AG10803 (cell line): Measurements from ENCODE around the gene VPS37D.

Experiments
- DNase-seq: peaks from one replicate; pipeline ENCODE4 v3.0.0; 2010; ENCODE audit warnings: low read depth
- H3K4me3 ChIP-seq: 2 replicates; pipeline ENCODE4 v1.5.1; 2011; ENCODE audit warnings: mild to moderate bottlenecking, low read length, control low read depth
- TF ChIP-seq, protein P1 (sequence below): conservative IDR thresholded peaks from 2 replicates; pipeline ENCODE4 v1.5.1; 2011; ENCODE audit warnings: mild to moderate bottlenecking, low read length, control low read depth, inconsistent platforms

VPS37D gene

DNA sequence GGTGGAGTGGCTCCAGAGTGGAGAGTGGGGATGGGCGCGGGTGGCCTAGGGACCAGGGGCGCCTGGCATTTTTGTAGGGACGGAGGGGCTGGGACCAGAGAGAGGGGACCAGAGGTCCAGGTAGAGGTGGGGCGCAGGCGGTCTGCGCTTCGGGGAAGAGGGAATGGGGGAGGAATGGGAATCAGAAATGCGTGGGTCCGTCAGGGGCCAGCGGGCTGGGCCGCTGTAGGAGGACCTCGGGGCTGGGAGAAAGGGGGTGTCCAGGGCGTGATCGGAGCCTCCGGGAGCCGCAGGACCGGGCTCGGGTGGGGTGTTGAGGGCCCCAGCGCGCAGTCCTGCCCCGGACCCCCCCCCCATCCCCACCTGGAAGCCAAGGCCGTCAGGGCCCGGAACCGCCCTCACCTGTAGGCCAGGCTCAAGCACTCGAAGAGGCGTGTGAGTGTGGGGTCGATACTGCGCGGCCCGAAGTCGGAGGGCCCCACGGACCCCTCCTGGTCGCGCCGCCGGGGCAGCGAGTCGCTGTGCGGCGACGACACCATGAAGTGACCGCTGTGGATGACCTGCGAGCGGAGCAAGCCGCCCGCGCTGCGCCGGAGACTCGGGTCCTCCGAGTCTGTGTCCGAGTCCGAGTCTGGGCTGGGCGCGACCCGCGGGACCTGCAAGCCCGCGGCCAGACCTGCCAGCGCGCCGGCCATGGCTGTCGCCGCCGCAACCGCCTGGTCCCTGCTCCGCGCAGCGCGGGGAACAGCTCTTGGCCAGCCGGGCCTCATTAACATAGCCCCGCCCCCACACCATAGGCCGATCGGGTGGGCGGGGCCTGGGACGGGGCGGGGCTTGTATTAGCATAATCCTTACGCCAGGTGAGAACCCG, 43.6 kb upstream of the VPS37D start, which contains the start of gene MLXIPL:
TSS of gene MLXIPL (minus strand) at position 725 of the 871 bp plus-strand sequence. CDS start at position 695, 30 bp downstream.
- DNase-seq, result peak; percentile 20
- no peak within 1 kb of the TSS; the same call in 1 of the 2 replicates for H3K4me3 ChIP-seq
- TF ChIP-seq, protein P1, sequence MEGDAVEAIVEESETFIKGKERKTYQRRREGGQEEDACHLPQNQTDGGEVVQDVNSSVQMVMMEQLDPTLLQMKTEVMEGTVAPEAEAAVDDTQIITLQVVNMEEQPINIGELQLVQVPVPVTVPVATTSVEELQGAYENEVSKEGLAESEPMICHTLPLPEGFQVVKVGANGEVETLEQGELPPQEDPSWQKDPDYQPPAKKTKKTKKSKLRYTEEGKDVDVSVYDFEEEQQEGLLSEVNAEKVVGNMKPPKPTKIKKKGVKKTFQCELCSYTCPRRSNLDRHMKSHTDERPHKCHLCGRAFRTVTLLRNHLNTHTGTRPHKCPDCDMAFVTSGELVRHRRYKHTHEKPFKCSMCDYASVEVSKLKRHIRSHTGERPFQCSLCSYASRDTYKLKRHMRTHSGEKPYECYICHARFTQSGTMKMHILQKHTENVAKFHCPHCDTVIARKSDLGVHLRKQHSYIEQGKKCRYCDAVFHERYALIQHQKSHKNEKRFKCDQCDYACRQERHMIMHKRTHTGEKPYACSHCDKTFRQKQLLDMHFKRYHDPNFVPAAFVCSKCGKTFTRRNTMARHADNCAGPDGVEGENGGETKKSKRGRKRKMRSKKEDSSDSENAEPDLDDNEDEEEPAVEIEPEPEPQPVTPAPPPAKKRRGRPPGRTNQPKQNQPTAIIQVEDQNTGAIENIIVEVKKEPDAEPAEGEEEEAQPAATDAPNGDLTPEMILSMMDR, result no peak

DNA sequence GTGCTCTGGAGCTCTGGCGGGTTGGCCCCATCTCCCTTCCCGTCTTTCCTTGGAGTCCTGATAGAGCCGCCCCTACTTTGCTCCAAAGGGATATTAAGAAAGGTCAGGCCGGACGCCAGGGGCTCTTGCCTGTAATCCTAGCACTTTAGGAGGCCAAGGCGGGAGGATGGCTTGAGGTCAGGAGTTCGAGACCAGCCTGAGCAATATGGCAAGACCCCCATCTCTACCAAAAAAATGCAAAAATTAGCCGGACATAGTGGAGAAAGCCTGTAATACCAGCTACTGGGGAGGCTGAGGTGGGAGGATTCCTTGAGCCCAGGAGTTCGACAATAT, 43.0 kb upstream of the VPS37D start:
- TF ChIP-seq, protein P1, result no peak
- H3K4me3 ChIP-seq, result no peak overlapping the region
- DNase-seq, result no peak

DNA sequence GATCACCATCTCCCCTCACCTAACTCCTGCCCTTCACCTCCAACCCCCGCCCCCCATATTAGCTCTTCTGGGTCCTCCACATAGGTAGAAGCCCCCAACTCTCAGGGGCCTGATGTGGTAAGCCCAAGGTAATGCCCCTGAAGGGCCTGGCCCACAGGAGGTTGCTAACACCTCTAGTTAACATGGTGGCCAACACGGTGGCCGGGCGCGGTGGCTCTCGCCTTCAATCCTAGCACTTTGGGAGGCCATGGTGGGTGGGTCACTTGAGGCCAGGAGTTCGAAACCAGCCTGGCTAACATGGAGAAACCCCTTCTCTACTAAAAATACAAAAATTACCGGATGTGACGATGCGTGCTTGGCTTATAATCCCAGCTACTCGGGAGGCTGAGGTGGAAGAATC, 42.4 kb upstream of the VPS37D start:
- DNase-seq, result no peak
- TF ChIP-seq, protein P1, result no peak
- H3K4me3 ChIP-seq, result no peak overlapping the region

DNA sequence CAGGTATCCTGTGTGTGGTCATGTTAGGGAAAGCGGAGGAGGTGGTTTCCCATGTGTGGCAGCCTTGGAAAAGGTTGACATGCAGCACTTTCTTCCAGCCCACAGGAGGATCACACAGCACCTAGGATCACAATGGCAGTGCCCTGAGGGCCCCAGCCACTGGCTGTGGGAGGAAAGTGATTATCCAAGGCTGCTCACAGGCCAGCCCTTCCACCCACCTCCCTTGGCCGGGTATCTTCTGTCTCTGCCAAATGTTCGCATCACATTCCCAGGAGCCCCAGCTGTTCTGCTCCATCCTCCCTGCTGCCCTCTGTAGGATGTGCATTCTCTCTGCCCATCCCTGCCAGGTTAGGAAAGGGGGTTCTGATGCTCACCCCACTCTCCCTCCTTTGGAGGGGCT, 40.8 kb upstream of the VPS37D start:
- H3K4me3 ChIP-seq, result no peak overlapping the region
- TF ChIP-seq, protein P1, result peak; percentile 30
- peak; percentile 18 for DNase-seq

DNA sequence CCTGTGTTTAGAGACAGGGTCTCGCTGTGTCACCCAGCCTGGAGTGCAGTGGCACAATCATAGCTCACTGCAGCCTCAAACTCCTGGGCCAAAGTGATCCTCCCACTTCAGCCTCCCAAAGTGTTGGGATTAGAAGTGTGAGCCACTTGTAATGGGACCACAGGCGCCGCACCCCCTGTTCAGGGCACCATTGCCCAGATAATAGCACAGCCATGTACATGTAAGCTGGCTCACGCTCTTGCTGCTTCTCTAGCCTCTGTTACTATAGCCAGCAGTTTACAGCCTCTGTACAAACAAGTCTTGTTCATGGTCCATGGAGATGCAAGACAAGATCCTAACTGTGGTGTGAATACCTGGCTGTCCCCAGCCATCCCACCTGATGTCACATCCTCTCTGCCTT, 39.1 kb upstream of the VPS37D start:
- no peak overlapping the region for H3K4me3 ChIP-seq
- TF ChIP-seq, protein P1, result no peak
- DNase-seq, result no peak

DNA sequence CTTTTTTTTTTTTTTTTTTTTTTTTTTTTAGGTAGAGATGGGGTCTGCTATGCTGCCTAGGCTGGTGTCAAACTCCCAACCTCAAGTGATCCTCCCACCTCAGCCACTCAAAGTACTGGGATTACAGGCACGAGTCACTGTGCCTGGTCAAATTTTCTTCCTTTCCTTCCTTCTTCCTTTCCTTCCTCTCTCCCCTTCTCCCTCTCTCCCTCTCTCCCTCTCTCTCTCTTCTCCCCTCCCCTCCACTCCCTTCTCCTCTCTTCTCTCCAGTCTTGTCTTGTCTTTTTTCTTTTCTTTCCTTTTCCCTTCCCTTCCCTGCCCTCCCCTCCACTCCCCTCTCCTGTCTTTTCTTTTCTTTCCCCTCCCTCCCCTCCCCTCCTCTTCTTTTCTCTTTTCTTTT, 36.1 kb upstream of the VPS37D start:
- H3K4me3 ChIP-seq, result no peak overlapping the region
- TF ChIP-seq, protein P1, result no peak
- no peak for DNase-seq

DNA sequence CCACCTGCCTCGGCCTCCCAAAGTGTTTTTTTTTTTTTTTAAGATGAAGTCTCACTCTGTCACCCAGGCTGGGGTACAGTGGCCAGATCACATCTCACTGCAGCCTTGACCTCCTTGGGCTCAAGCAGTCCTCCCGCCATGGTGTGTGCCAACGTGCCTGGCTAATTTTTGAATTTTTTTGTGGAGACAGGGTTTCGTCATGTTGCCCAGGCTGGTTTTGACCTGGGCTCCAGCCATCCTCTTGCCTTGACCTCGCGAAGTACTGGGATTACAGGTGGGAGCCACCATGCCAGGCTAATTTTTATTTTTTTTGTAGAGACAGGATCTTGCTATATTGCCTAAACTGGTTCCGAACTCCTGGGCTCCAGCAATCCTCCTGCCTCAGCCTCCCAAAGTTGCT, 34.3 kb upstream of the VPS37D start:
- TF ChIP-seq, protein P1, result no peak

More for the DNA sequence above, 34.3 kb upstream of the VPS37D start:
- H3K4me3 ChIP-seq, result no peak overlapping the region
- DNase-seq, result no peak
